K562 (cell line): ENCODE data around the gene CECR2. TPM values are rescaled to one million over a fixed set of nuclear protein-coding genes. Genes with fewer than 3 reads are reported as not detected.

Experiments used
- ATAC-seq: fragments of 200-7000 bp; cut with Tn5 transposase; 3 replicates; pipeline ENCODE4 v1.9.1; 2020; ENCODE audit warnings: moderate library complexity
- BruUV-seq: library from RNA; stranded (reverse); fragments of 400-500 nt; replicated peaks from 2 replicates; lab custom pipeline; 2021; lab: Mats Ljungman, UMichigan
- CTCF ChIA-PET: fragments of 300-600 bp; formaldehyde crosslinking; extraction: SDS; loops from one replicate; lab custom pipeline; 2021; ENCODE audit warnings: low intra/inter-chr PET ratio; lab: Yijun Ruan, JAX
- POLR2A ChIA-PET: fragments of 300-600, 350-650 bp; sonication (Branson Sonifier 250); formaldehyde crosslinking; extraction: SDS; loops from one replicate; lab custom pipeline; 2021; ENCODE audit warnings: antibody characterized with exemption, inconsistent platforms; lab: Yijun Ruan, JAX
- DNase-seq, 4 experiments: peaks; one replicate each; pipeline versions ENCODE4 v3.0.0 to v3.0.0-alpha.2; 2011 to 2018; ENCODE audit warnings: low spot score in 3 of 4, mixed read lengths in 3 of 4; ENCODE audit errors: extremely low read depth in 1 of 4
- FAIRE-seq: peaks from 2 replicates; lab custom pipeline; 2011; peaks lifted over from hg19 to GRCh38; lab: Jason Lieb, UNC
- H2AFZ ChIP-seq: 2 replicates; pipeline ENCODE4 v1.6.0; 2011; ENCODE audit warnings: low read depth, low read length, control low read depth, inconsistent platforms
- H3K27ac ChIP-seq: fragments of 200-600 bp; 3 replicates; pipeline ENCODE4 v1.8.0; 2011; ENCODE audit warnings: low read depth, mild to moderate bottlenecking, control low read depth, inconsistent platforms, low read length, moderate library complexity, mixed read lengths; ENCODE audit errors: extremely low read depth
- H3K27me3 ChIP-seq, 2 experiments: fragments of 300-600 bp in 1 of 2; 2 replicates in 1 of 2; 3 replicates in 1 of 2; pipeline versions ENCODE4 v1.6.0 to v1.8.0; 2011; ENCODE audit warnings: inconsistent platforms in 2 of 2, low read length in 2 of 2, mild to moderate bottlenecking in 1 of 2, mixed read lengths in 1 of 2, moderate library complexity in 1 of 2; ENCODE audit not compliant: control insufficient read depth in 2 of 2, insufficient read depth in 2 of 2
- H3K36me3 ChIP-seq: fragments of 300-600 bp; 3 replicates; pipeline ENCODE4 v1.8.0; 2011; ENCODE audit warnings: mild to moderate bottlenecking, low read length, inconsistent platforms; ENCODE audit not compliant: control insufficient read depth, insufficient read depth
- H3K4me1 ChIP-seq, 2 experiments: fragments of 200-600 bp in 1 of 2; replicated peaks in 1 of 2; 2 replicates in 1 of 2; 3 replicates in 1 of 2; pipeline versions ENCODE4 v1.5.1 to v1.8.0; 2011; ENCODE audit warnings: inconsistent platforms in 2 of 2, low read length in 2 of 2, mild to moderate bottlenecking in 1 of 2, mixed read lengths in 1 of 2, moderate library complexity in 1 of 2; ENCODE audit not compliant: control insufficient read depth in 2 of 2, insufficient read depth in 2 of 2
- H3K4me2 ChIP-seq: 2 replicates; pipeline ENCODE4 v1.6.1; 2011; ENCODE audit warnings: low read length, control low read depth, inconsistent platforms, mixed read lengths; ENCODE audit not compliant: insufficient read depth
- H3K4me3 ChIP-seq: fragments of 200-600 bp; sonication (generic), shearing (Covaris generic); 2 replicates; pipeline ENCODE4 v1.5.1; 2016; ENCODE audit warnings: control low read depth, inconsistent platforms
- H3K79me2 ChIP-seq: fragments of 200-600 bp; 3 replicates; pipeline ENCODE4 v1.8.0; 2011; ENCODE audit warnings: low read length, inconsistent platforms; ENCODE audit not compliant: control insufficient read depth, insufficient read depth
- H3K9ac ChIP-seq, 2 experiments: 2 replicates each; pipeline versions ENCODE4 v1.6.0 to v1.6.1; 2011; ENCODE audit warnings: low read depth in 2 of 2, low read length in 2 of 2, control low read depth in 1 of 2, inconsistent platforms in 1 of 2, mild to moderate bottlenecking in 1 of 2, mixed read lengths in 1 of 2; ENCODE audit not compliant: insufficient read depth in 1 of 2
- H3K9me1 ChIP-seq: one replicate; pipeline ENCODE4 v1.6.0; 2011; ENCODE audit warnings: inconsistent platforms, mild to moderate bottlenecking, low read length, moderate library complexity; ENCODE audit not compliant: control insufficient read depth, insufficient read depth
- H3K9me3 ChIP-seq: replicated peaks from 2 replicates; pipeline ENCODE4 v1.5.1; 2011; ENCODE audit warnings: low read depth, low read length, inconsistent platforms; ENCODE audit not compliant: control insufficient read depth, insufficient read depth
- H4K20me1 ChIP-seq: replicated peaks from 2 replicates; pipeline ENCODE4 v1.6.1; 2011; ENCODE audit warnings: low read length, inconsistent platforms, mixed read lengths; ENCODE audit not compliant: control insufficient read depth, insufficient read depth
- ESRRB ChIP-seq: fragments of 250-450 bp; sonication (Bioruptor Pico); IDR thresholded peaks from 2 replicates; pipeline ENCODE4 v1.5.0; 2020; ENCODE audit warnings: mild to moderate bottlenecking, moderate library complexity, borderline replicate concordance
- FIP1L1 ChIP-seq: fragments of 200-400 bp; formaldehyde crosslinking; IDR thresholded peaks from 2 replicates; pipeline ENCODE4 v1.6.1; 2018; ENCODE audit warnings: mild to moderate bottlenecking, low read depth, low read length; ENCODE audit not compliant: poor library complexity, severe bottlenecking
- RBM25 ChIP-seq: fragments of 200-400 bp; formaldehyde crosslinking; IDR thresholded peaks from 2 replicates; pipeline ENCODE4 v1.6.1; 2018; ENCODE audit warnings: low read length, low read depth, moderate library complexity; ENCODE audit not compliant: severe bottlenecking
- RBM39 ChIP-seq: fragments of 200-400 bp; formaldehyde crosslinking; optimal IDR thresholded peaks from 2 replicates; pipeline ENCODE3; 2018; ENCODE audit warnings: low read depth, low read length
- RUNX1 ChIP-seq: sonication (generic); IDR thresholded peaks from 2 replicates; pipeline ENCODE4 v1.6.1; 2016; ENCODE audit warnings: antibody characterized with exemption, low read depth
- SIRT6 ChIP-seq: IDR thresholded peaks from one replicate; pipeline ENCODE4 v1.6.1; 2012; ENCODE audit warnings: low read depth, mild to moderate bottlenecking, control low read depth, inconsistent platforms, low read length, moderate library complexity
- ZBTB1 ChIP-seq: sonication (generic); formaldehyde crosslinking; IDR thresholded peaks from 2 replicates; pipeline ENCODE4 v1.8.1; 2023; ENCODE audit warnings: missing genetic modification reagents, low read depth, mild to moderate bottlenecking, borderline replicate concordance
- ZNF121 ChIP-seq: sonication (generic); formaldehyde crosslinking; conservative IDR thresholded peaks from 2 replicates; pipeline ENCODE4 v1.8.0; 2022; ENCODE audit warnings: missing genetic modification reagents
- ZNF3 ChIP-seq: fragments of 250-450 bp; sonication (Bioruptor Pico); IDR thresholded peaks from 2 replicates; pipeline ENCODE4 v1.5.0; 2021; ENCODE audit warnings: mild to moderate bottlenecking, moderate library complexity
- WGBS: fragments of 100-300 bp; shearing (Covaris generic); methylation state at CpG from one replicate; pipeline ENCODE4 v1.1.6; 2016; ENCODE audit warnings: low coverage, mixed read lengths; ENCODE audit not compliant: insufficient coverage; ENCODE audit errors: missing lambda C conversion rate; 5-methylcytosine and 5-hydroxymethylcytosine counted together
- in situ Hi-C: fragments of 300-500 bp; cut with MboI; formaldehyde crosslinking; loops from 4 replicates; pipeline ENCODE4 v1.15.0; 2018; ENCODE audit warnings: inconsistent platforms, mixed read lengths
- intact Hi-C: fragments of 100-400 bp; cut with micrococcal nuclease; formaldehyde crosslinking; loops from 2 replicates; pipeline ENCODE4 v1.14.2; 2022
- polyA plus RNA-seq, 8 experiments: library from polyadenylated mRNA; depleted of rRNA in 4 of 8; stranded (reverse) in 5 of 8; unstranded in 3 of 8; fragments of >200 nt; fragmentation: Nextera tagmentation in 2 of 8; fragmentation: Illumina TruSeq in 1 of 8; extraction: Ambion mirVana in 2 of 8; extraction: Trizol in 1 of 8; gene quantifications; 2 replicates each; pipeline versions ENCODE4 v1.2.1 to v1.2.3, GENCODE V29; 2011 to 2014; ENCODE audit warnings: inconsistent platforms in 1 of 8, missing spikeins in 1 of 8
- total RNA-seq, 7 experiments: library from RNA; depleted of rRNA in 6 of 7; stranded (reverse); fragments of >200 nt in 6 of 7; fragmentation: Illumina TruSeq in 2 of 7; extraction: Trizol in 2 of 7; gene quantifications; 2 replicates each; pipeline versions ENCODE4 v1.2.1 to v1.2.3, GENCODE V29; 2011 to 2021; ENCODE audit warnings: low replicate concordance in 1 of 7
- TF ChIP-seq, protein P1 (sequence below): fragments of 200-400 bp; formaldehyde crosslinking; IDR thresholded peaks from 2 replicates; pipeline ENCODE4 v1.6.1; 2017; ENCODE audit warnings: mild to moderate bottlenecking, low read depth, low read length, moderate library complexity
- TF ChIP-seq, protein P2 (sequence below): fragments of 250-450 bp; sonication (Bioruptor Pico); IDR thresholded peaks from 2 replicates; pipeline ENCODE4 v1.8.0; 2022; ENCODE audit warnings: inconsistent platforms, mild to moderate bottlenecking, moderate library complexity, borderline replicate concordance

Gene CECR2
- total and polyA plus RNA-seq, 9 of the 15 experiments (the other 6 are each of a cell fraction or from before 2014, with no cell fraction given) = 0.01 to 1.00 (median 0.27) TPM

- TF ChIP-seq, protein P1, sequence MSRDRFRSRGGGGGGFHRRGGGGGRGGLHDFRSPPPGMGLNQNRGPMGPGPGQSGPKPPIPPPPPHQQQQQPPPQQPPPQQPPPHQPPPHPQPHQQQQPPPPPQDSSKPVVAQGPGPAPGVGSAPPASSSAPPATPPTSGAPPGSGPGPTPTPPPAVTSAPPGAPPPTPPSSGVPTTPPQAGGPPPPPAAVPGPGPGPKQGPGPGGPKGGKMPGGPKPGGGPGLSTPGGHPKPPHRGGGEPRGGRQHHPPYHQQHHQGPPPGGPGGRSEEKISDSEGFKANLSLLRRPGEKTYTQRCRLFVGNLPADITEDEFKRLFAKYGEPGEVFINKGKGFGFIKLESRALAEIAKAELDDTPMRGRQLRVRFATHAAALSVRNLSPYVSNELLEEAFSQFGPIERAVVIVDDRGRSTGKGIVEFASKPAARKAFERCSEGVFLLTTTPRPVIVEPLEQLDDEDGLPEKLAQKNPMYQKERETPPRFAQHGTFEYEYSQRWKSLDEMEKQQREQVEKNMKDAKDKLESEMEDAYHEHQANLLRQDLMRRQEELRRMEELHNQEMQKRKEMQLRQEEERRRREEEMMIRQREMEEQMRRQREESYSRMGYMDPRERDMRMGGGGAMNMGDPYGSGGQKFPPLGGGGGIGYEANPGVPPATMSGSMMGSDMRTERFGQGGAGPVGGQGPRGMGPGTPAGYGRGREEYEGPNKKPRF = no peak
- TF ChIP-seq SIRT6 = no peak
- TF ChIP-seq, all 486 proteins: peak for 0
Measured at GRCh38 chr22:17508110-17508509, 138.8 kb downstream of the CECR2 start (continued).

- H3K4me2 ChIP-seq = no peak overlapping the region
- DNase-seq (no peak), ATAC-seq (no peak), FAIRE-seq (no peak)
- TF ChIP-seq ESRRB (CRISPR knock-in tag) = no peak
- TF ChIP-seq RUNX1 = no peak
- TF ChIP-seq, protein P2, sequence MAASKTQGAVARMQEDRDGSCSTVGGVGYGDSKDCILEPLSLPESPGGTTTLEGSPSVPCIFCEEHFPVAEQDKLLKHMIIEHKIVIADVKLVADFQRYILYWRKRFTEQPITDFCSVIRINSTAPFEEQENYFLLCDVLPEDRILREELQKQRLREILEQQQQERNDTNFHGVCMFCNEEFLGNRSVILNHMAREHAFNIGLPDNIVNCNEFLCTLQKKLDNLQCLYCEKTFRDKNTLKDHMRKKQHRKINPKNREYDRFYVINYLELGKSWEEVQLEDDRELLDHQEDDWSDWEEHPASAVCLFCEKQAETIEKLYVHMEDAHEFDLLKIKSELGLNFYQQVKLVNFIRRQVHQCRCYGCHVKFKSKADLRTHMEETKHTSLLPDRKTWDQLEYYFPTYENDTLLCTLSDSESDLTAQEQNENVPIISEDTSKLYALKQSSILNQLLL (CRISPR knock-in tag) = no peak
- no peak for TF ChIP-seq RBM39
- TF ChIP-seq FIP1L1 = no peak
- no peak for TF ChIP-seq ZNF3 (CRISPR knock-in tag)
- peak; percentile 32 for TF ChIP-seq ZNF121
- peak; percentile 72 for TF ChIP-seq RBM25
- TF ChIP-seq ZBTB1 = no peak
- no peak overlapping the region for H3K4me3 ChIP-seq
- H3K27me3 ChIP-seq = peaks cover 34 to 48% of the 10 kb centered on the region in 2 experiments
- ChIA-PET POLR2A (interaction anchor here (0.8 to 1.0 kb wide), 2 partner anchors 20 to 172 kb away, joined by 4 read pairs; no protein-coding TSS in a partner anchor), CTCF (no interaction called here)
- H3K79me2 ChIP-seq = no peaks in the 10 kb centered on the region
- H2AFZ ChIP-seq = no peak overlapping the region
- no peaks in the 10 kb centered on the region for H3K4me1 ChIP-seq
- no peaks in the 10 kb centered on the region for H4K20me1 ChIP-seq
- no peak overlapping the region for H3K9ac ChIP-seq
- 0% methylated on average over 4 of the region's 4 CpGs for WGBS
- no peak overlapping the region for H3K27ac ChIP-seq
- in situ Hi-C loops (no loop called here), intact Hi-C loops (no loop called here)
- no TSS peak for BruUV-seq
- H3K9me3 ChIP-seq = no peaks in the 10 kb centered on the region
- H3K9me1 ChIP-seq = no peaks in the 10 kb centered on the region
- H3K36me3 ChIP-seq = no peaks in the 10 kb centered on the region
Measured at GRCh38 chr22:17512960-17513359, 143.7 kb downstream of the CECR2 start.
